ENCODE measurements around the gene TPCN1.

TPCN1 gene

DNA sequence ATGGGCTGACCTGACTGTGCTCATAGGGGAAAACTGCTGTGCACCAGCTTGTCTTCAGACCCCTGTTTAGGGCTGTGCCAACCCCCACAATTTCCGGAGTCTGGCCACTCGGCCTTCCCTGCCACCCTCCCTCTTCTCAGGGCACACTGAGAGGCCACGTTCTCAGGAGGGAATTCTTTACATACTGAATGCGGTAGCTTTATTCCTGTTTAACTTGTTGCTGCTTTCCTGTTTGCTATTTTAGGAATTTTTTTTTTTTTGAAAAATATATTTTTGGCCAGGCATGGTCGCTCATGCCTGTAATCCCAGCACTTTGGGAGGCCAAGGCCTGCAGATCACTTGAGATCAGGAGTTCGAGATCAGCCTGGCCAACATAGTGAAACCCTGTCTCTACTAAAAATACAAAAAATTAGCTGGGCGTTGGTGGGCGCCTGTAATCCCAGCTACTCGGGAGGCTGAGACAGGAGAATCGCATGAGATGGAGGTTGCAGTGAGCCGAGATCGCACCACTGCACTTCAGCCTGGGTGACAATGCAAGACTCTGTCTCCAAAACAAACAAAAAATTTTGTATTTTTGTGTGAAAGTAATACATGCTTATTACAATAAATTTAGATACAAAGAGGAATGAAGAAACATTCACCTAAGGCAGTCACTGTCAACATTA lies 39.5 kb downstream of the TPCN1 start:
- TF ChIP-seq GATA1 (IDR thresholded peaks at IDR 0.05; ENCODE audit: low read depth, low read length) (no peak), POLR2A (IDR thresholded peaks at IDR 0.05; ENCODE audit: low read length) (no peak)
- no peak for DNase-seq

GRCh38 chr12:113261847-113262470 lies 40.7 kb downstream of the TPCN1 start:
- TF ChIP-seq GATA1 (IDR thresholded peaks at IDR 0.05; ENCODE audit: low read depth, low read length) (no peak), POLR2A (IDR thresholded peaks at IDR 0.05; ENCODE audit: low read length) (no peak)
- DNase-seq: peak; percentile 20 to 43

GRCh38 chr12:113262710-113263109 lies 41.4 kb downstream of the TPCN1 start:
- peak in 1 of 2 experiments; percentile 13 for DNase-seq
- no peak for TF ChIP-seq GATA1 (IDR thresholded peaks at IDR 0.05; ENCODE audit: low read depth, low read length)
- no peak for TF ChIP-seq POLR2A (IDR thresholded peaks at IDR 0.05; ENCODE audit: low read length)

DNA sequence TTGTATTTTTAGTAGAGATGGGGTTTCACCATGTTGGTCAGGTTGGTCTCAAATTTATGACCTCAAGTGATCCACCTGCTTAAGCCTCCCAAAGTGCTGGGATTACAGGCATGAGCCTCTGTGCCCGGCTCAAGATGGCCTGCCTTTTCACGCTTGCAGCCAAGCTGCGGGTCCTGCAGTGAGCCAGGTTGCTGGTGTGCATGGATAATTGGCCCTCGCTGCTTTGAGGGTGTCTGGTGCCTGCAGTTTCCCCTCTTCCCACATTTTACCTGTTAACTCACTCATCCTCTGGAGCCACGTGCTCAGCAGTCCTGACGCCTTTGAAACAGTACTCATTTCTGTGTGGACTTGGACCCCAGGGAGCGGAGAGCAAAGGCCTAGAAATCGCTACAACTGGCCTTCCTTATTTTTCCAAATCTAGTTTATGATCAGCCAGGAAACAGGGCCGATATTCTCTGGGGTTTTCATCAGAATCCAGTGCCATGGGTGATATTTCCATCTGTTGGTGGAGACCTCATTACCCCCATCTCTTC lies 42.2 kb downstream of the TPCN1 start:
- DNase-seq: no peak
- TF ChIP-seq GATA1 (IDR thresholded peaks at IDR 0.05; ENCODE audit: low read depth, low read length) (no peak), POLR2A (IDR thresholded peaks at IDR 0.05; ENCODE audit: low read length) (no peak)

DNA sequence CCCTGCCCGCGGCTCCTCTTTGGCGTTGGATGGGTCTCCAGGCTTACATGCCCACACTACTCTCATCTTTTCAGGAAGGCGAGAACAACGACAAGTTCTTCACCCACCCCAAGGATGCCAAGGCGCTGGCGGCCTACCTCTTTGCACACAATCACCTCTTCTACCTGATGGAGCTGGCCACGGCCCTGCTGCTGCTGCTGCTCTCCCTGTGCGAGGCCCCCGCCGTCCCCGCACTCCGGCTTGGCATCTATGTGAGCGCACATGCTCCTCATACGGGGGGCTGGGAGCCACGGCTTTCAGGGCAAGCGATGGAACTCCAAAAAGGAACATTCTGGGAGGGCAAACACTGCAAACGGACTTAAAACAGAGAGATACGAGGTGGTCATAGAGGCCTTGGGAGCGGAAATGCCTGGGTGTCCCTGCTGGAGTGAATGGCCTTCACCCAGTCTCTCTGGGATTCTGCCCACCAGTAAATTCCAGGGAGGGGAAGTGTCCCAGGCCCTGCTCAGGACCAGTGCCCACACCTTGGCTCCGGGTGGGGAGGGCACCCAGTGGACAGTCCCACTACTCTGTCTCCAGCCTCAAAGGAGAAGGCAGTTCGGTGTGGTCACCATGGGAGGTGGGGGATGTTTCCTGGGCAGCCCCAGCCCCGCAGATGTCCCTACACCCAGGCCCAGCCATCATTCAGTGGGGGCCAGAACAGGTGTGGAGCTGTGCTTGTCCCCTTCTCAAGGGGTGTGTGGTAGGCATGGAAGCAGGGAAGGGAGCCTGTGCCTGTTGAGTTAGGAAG lies 45.0 kb downstream of the TPCN1 start:
- no peak for TF ChIP-seq GATA1 (IDR thresholded peaks at IDR 0.05; ENCODE audit: low read depth, low read length)
- no peak for TF ChIP-seq POLR2A (IDR thresholded peaks at IDR 0.05; ENCODE audit: low read length)
- DNase-seq: no peak

DNA sequence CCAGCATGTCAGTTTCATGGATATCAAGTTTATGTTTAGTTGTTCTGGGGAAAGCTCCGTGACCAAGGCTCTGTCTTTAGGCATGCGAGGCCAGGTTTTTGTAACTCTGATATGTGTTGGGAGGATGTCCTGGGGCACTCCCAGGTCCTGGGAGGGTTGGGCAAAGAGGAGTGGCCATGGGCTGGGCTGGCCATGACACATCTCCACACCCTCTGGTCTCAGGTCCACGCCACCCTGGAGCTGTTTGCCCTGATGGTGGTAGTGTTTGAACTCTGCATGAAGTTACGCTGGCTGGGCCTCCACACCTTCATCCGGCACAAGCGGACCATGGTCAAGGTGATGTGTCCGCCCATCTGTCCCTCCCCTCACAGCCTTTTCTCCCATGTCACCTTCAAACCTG lies 46.4 kb downstream of the TPCN1 start:
- no peak for TF ChIP-seq POLR2A (IDR thresholded peaks at IDR 0.05; ENCODE audit: low read length)
- no peak for TF ChIP-seq GATA1 (IDR thresholded peaks at IDR 0.05; ENCODE audit: low read depth, low read length)
- no peak for DNase-seq

- TF ChIP-seq GATA1 (IDR thresholded peaks at IDR 0.05; ENCODE audit: low read depth, low read length): no peak
- TF ChIP-seq POLR2A (IDR thresholded peaks at IDR 0.05; ENCODE audit: low read length): no peak
- DNase-seq: no peak
Observed at GRCh38 chr12:113268136-113268535, 46.9 kb downstream of the TPCN1 start.

- no peak for DNase-seq
- TF ChIP-seq POLR2A (IDR thresholded peaks at IDR 0.05; ENCODE audit: low read length): no peak
- TF ChIP-seq GATA1 (IDR thresholded peaks at IDR 0.05; ENCODE audit: low read depth, low read length): no peak
Observed at GRCh38 chr12:113268621-113269020, 47.4 kb downstream of the TPCN1 start.

- DNase-seq: no peak
- TF ChIP-seq GATA1 (IDR thresholded peaks at IDR 0.05; ENCODE audit: low read depth, low read length) (no peak), POLR2A (IDR thresholded peaks at IDR 0.05; ENCODE audit: low read length) (no peak)
Observed at GRCh38 chr12:113269257-113269943, 48.1 kb downstream of the TPCN1 start.

- DNase-seq: no peak
- no peak for TF ChIP-seq GATA1 (IDR thresholded peaks at IDR 0.05; ENCODE audit: low read depth, low read length)
- no peak for TF ChIP-seq POLR2A (IDR thresholded peaks at IDR 0.05; ENCODE audit: low read length)
Observed at GRCh38 chr12:113270709-113271009, 49.4 kb downstream of the TPCN1 start.

- DNase-seq: no peak
- TF ChIP-seq POLR2A (IDR thresholded peaks at IDR 0.05; ENCODE audit: low read length): no peak
- no peak for TF ChIP-seq GATA1 (IDR thresholded peaks at IDR 0.05; ENCODE audit: low read depth, low read length)
Observed at GRCh38 chr12:113271466-113271852, 50.2 kb downstream of the TPCN1 start.

DNA sequence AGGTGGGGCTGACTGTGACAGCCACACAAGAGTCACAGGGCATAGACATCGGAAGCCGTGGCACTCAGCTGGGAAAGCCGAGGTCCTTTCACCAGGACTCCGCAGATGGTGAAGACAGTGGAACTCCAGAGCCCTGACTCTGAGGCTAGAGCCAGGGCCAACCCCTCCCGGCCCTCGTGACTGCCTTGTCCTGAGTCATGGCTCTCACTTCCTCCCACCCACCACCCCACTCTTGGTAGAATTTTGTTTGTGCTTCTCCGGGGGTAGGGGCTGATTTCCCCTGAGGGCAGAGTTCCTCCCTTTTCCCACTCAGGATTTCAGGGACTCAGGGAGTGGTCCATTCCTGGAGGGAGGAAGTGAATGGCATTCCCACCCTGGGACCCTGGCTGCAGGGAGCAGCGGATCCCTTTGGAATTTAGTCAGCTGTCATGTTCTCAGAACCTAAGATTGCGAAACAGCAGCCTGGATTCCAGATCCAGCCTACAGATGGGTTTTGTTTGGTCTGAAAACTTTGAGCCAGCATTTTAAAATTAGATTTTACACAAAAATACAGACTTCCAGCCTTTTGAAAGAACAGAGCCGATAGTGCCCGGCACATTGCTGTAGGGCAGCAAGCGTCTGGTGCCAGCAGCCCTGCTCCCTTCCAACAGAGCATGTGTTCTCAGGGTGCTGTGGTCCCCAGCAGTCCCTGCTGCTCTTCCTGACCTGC lies 50.7 kb downstream of the TPCN1 start:
- TF ChIP-seq POLR2A (IDR thresholded peaks at IDR 0.05; ENCODE audit: low read length) (no peak), GATA1 (IDR thresholded peaks at IDR 0.05; ENCODE audit: low read depth, low read length) (no peak)
- DNase-seq: peak in 1 of 2 experiments; percentile 4

- TF ChIP-seq POLR2A (IDR thresholded peaks at IDR 0.05; ENCODE audit: low read length): no peak
- no peak for TF ChIP-seq GATA1 (IDR thresholded peaks at IDR 0.05; ENCODE audit: low read depth, low read length)
- DNase-seq: no peak
Observed at GRCh38 chr12:113273053-113273725, 51.9 kb downstream of the TPCN1 start.
